ENCODE measurements around the gene PRMT3.

DNA sequence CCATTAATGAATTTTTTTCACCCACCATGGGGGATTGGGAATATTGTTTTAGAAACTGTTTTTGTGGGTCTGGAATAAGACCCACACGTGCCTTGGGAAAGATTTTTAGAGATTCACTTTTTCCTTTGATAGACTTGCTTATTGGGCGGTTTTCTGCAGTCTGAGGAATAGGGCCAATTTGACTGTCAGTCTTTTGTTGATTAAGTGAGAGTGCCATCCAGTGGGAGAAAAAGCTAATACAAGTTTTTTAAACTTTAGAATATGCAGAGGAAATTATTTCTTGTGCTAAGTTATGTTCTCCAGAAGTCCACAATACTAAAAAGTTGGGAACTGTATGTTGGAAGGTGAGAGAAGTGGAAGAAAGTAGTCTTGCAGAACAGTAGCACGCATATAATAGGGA, 56.1 kb downstream of the PRMT3 start:
- no peak for TF ChIP-seq POLR2A (IDR thresholded peaks at IDR 0.05; ENCODE audit: low read depth, low read length)
- TF ChIP-seq, protein P1, sequence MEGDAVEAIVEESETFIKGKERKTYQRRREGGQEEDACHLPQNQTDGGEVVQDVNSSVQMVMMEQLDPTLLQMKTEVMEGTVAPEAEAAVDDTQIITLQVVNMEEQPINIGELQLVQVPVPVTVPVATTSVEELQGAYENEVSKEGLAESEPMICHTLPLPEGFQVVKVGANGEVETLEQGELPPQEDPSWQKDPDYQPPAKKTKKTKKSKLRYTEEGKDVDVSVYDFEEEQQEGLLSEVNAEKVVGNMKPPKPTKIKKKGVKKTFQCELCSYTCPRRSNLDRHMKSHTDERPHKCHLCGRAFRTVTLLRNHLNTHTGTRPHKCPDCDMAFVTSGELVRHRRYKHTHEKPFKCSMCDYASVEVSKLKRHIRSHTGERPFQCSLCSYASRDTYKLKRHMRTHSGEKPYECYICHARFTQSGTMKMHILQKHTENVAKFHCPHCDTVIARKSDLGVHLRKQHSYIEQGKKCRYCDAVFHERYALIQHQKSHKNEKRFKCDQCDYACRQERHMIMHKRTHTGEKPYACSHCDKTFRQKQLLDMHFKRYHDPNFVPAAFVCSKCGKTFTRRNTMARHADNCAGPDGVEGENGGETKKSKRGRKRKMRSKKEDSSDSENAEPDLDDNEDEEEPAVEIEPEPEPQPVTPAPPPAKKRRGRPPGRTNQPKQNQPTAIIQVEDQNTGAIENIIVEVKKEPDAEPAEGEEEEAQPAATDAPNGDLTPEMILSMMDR (conservative IDR thresholded peaks at IDR 0.05; ENCODE audit: low read depth, low read length) = peak; percentile 50
- peak; percentile 36 for TF ChIP-seq RAD21 (IDR thresholded peaks at IDR 0.05; ENCODE audit: low read length)
- TF ChIP-seq CHD1 (IDR thresholded peaks at IDR 0.05; ENCODE audit: low read depth, low read length) = no peak
- peak; percentile 33 for TF ChIP-seq MAFK (IDR thresholded peaks at IDR 0.05; ENCODE audit: low read depth, low read length)
- TF ChIP-seq, protein P2, sequence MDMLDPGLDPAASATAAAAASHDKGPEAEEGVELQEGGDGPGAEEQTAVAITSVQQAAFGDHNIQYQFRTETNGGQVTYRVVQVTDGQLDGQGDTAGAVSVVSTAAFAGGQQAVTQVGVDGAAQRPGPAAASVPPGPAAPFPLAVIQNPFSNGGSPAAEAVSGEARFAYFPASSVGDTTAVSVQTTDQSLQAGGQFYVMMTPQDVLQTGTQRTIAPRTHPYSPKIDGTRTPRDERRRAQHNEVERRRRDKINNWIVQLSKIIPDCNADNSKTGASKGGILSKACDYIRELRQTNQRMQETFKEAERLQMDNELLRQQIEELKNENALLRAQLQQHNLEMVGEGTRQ (IDR thresholded peaks at IDR 0.05; ENCODE audit: low read depth, low read length) = no peak
- no peak for TF ChIP-seq RCOR1 (IDR thresholded peaks at IDR 0.05; ENCODE audit: insufficient replicate concordance, low read length)
- TF ChIP-seq, protein P3, sequence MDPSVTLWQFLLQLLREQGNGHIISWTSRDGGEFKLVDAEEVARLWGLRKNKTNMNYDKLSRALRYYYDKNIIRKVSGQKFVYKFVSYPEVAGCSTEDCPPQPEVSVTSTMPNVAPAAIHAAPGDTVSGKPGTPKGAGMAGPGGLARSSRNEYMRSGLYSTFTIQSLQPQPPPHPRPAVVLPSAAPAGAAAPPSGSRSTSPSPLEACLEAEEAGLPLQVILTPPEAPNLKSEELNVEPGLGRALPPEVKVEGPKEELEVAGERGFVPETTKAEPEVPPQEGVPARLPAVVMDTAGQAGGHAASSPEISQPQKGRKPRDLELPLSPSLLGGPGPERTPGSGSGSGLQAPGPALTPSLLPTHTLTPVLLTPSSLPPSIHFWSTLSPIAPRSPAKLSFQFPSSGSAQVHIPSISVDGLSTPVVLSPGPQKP (IDR thresholded peaks at IDR 0.05; ENCODE audit: borderline replicate concordance, low read depth, low read length) = no peak
